D721Med (cell line): Measurements from ENCODE around the gene C9orf152.

ENCODE experiments used
- DNase-seq: peaks from one replicate; pipeline ENCODE4 v3.0.0; 2011; ENCODE audit warnings: low spot score; ENCODE audit not compliant: insufficient read length
- FAIRE-seq: peaks from 2 replicates; lab custom pipeline; 2011; peaks lifted over from hg19 to GRCh38; lab: Jason Lieb, UNC
- TF ChIP-seq, protein P1 (sequence below): IDR thresholded peaks from 2 replicates; pipeline ENCODE4 v1.5.1; 2012; ENCODE audit warnings: mild to moderate bottlenecking, control low read depth; ENCODE audit not compliant: insufficient read depth; ENCODE audit errors: missing control alignments

Gene C9orf152, protein sequence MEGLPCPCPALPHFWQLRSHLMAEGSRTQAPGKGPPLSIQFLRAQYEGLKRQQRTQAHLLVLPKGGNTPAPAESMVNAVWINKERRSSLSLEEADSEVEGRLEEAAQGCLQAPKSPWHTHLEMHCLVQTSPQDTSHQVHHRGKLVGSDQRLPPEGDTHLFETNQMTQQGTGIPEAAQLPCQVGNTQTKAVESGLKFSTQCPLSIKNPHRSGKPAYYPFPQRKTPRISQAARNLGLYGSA

DNA sequence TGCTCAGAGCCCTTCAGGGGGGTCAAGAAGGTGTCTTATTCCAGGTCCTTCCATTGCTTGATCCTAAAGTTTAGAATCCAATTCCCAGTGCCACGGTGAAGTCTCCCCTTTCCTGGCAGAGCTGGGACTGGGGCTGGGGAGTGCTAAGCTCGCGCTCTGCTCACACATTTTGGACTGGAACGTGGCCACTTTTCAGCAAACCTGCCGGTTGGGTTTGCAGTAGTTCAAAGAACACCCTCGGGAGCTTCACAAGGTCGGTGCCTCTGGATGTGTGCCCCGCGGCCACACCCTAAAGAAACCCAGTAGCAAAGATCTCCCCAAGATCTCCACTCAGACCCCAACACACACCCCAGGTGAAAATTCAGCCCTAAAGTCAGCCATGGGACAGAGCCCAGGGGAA, at the start of gene C9orf152:
Gene C9orf152, minus strand, starts transcription at position 129 of the 400 bp plus-strand sequence. CDS start 580 bp downstream, outside the sequence.
- TF ChIP-seq, protein P1, sequence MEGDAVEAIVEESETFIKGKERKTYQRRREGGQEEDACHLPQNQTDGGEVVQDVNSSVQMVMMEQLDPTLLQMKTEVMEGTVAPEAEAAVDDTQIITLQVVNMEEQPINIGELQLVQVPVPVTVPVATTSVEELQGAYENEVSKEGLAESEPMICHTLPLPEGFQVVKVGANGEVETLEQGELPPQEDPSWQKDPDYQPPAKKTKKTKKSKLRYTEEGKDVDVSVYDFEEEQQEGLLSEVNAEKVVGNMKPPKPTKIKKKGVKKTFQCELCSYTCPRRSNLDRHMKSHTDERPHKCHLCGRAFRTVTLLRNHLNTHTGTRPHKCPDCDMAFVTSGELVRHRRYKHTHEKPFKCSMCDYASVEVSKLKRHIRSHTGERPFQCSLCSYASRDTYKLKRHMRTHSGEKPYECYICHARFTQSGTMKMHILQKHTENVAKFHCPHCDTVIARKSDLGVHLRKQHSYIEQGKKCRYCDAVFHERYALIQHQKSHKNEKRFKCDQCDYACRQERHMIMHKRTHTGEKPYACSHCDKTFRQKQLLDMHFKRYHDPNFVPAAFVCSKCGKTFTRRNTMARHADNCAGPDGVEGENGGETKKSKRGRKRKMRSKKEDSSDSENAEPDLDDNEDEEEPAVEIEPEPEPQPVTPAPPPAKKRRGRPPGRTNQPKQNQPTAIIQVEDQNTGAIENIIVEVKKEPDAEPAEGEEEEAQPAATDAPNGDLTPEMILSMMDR: no peak
- no peak for FAIRE-seq
- no peak for DNase-seq

DNA sequence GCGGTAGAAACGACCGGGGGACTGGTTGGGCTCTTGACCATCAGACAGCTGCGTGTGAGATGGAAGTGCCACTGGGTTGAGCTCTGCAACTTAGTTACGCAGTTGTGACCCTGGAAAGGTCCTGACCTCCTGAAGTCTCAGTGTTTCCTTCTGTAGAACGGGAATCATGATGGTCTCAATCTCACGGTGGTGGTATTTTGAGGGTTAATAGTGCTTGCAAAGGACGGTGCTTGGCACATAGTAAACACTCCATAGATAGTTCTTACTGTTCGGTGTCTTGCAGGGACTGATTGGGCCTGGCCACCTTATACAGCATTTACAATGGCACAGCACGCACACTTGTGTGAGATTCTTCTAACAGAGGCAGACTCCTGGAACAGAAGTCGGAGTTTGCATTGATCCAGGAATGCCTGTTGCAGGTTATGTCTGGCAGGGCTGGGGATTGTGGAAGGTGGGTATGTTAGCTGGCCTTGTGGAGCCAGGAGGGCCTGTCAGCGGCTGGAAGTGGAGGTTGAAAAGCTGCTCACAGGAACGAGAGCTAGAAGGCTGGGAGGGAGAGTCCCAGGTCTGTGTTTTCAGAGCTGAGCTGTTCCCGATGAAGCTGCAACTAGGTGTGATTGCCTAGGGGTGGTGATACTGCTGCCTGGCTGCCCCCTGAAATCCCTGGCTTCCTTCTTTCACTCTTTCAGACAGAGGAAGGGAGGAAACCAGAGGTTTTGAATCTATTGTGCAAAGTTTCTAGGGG, 49.3 kb upstream of the C9orf152 start:
- TF ChIP-seq, protein P1: no peak

DNA sequence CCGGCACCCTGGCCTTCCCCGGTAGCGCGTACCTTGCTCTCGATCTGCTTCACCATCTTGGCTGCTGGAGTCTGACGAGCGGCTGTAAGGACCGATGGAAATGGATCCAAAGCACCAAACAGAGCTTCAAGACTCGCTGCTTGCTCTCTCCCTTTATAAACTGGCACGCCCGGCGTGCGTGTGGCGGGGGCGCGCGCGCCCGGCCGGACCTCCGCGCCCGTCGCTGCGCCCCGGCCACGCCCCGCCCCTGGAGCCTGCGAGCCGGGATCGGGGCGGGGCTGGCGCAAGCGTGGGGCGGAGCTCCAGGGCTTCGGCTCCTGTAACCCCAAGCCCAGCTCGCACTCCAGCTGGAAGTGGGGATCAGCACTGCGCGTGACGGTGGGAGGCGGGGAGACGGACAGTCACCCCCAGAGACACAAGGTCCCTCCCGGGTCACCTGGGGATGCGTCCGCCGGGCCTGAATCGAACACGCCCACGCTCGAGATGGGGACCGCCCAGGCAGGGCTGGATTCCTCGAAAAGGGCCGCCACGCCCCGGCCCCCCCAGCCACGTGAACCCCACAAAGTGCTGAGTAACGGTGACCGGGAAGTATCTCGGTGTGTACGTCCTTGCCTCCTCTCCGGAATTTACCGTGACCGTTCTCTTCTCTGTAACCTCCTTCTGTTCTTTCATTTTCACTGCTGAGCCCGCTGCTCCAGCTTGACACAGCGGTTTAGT, 48.6 kb upstream of the C9orf152 start, which contains the start of gene TXN:
Gene TXN, minus strand, starts transcription at position 128 of the 717 bp plus-strand sequence. Its CDS starts 72 bp downstream, at position 56.
- FAIRE-seq (no peak), DNase-seq (peak; percentile 30)
- TF ChIP-seq, protein P1: no peak

More for the DNA sequence above, 49.3 kb upstream of the C9orf152 start:
- DNase-seq (no peak), FAIRE-seq (no peak)

DNA sequence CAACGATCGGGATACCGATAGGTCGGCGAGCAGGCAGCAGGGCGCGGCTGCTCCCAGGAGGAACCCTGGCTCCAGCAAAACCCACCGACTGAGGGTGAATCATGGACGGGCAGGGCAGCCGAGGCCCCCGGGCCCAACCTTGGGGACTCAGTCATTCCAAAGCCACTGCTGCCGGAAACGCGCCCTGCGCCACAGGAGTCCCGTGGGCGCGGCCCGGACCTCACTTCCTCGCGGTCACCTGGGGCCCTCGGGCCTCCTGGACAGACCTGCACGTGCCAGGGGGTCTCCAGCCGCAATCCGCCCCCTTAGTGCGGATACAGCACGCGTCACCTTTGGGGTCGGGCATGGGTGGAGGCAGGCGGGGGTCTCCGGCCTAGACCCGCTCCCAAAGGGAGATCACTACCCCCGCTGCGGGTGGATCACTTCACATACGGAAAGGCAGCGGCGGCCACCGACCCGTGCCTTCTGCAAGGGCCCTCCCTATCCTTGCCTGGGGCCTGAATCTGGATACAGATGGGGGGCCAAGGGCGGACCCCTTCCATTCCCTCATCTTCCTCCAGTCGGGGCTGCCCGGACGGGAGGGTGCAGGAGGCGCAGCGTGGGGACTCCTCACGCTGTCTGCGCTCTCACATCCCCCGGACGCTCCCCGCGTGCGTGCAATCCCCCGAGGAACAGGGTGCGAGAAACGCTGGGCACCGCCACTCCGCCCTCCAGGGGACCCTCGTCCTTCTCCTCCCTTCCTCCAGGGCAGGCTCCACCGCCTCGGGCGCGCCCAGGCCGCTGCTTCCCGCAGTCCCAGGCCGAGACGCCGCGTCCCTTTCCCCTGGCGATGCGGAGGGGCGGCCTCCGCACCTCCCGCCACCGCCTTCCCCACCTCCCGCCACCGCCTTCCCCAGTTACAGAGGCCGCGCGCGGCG, 47.8 kb upstream of the C9orf152 start:
- DNase-seq (no peak), FAIRE-seq (no peak)
- TF ChIP-seq, protein P1: no peak

DNA sequence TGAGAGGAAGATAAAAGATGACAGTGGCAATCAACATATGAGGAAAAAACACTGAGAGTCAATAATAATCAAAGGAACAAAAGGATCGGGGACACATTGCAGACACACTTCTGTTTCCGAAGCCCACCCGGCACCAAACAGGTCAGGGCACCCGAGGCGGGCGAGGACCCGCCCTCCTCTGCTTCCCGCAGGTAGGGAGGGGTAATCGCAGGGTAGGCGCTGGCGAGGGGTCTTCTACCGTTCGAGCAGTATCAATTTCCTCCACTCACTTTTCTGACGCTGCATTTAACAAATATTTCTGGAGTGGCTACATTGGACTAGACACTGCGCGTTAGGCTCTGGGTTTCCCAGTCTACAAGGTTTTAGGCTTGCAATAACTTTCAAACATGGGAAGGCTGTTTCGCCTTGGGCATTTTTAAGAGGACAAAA, 47.1 kb upstream of the C9orf152 start:
- FAIRE-seq: no peak
- TF ChIP-seq, protein P1: no peak
- no peak for DNase-seq

DNA sequence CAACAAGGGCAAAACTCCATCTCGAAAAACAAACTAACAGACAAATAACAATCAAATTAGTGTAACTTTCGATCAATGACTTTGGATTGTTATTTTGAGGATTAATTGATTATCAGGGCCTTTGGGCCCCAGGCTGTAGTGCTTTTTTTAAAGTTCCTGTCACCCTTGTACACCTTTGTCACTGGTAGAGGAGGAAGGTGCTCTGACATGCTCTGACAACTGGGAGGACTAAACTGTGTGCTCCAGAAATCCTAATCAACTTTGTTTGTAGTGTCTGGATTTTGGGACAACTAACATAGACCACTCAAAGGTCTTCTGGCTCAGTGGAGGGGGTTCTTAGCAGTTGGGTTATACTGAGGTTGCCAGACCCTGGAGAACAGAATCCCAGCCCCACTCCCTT, 46.5 kb upstream of the C9orf152 start:
- DNase-seq (no peak), FAIRE-seq (no peak)
- TF ChIP-seq, protein P1: no peak
